GM12878 (cell line): Measurements from ENCODE around the gene CGN. TPM values are rescaled to one million over a fixed set of nuclear protein-coding genes. Genes with fewer than 3 reads are reported as not detected.

Experiments
- ATAC-seq: fragments of 200-7000 bp; cut with Tn5 transposase; 3 replicates; pipeline ENCODE4 v1.9.1; 2020; ENCODE audit warnings: mild to moderate bottlenecking, moderate library complexity
- BruUV-seq: library from RNA; stranded (reverse); fragments of 400-500 nt; replicated peaks from 2 replicates; lab custom pipeline; 2021; lab: Mats Ljungman, UMichigan
- CTCF ChIA-PET: fragments of 300-600 bp; sonication (Branson Sonifier 250); formaldehyde crosslinking; extraction: SDS; loops from one replicate; lab custom pipeline; 2021; ENCODE audit warnings: inconsistent platforms; lab: Yijun Ruan, JAX
- POLR2A ChIA-PET: fragments of 350-600 bp; formaldehyde crosslinking; extraction: SDS; loops from one replicate; lab custom pipeline; 2021; ENCODE audit warnings: inconsistent platforms; lab: Charles Lee
- RAD21 ChIA-PET: fragments of 300-600 bp; sonication (Branson Sonifier 250); formaldehyde crosslinking; loops from one replicate; lab custom pipeline; 2023; ENCODE audit warnings: antibody characterized with exemption; ENCODE audit not compliant: unreplicated experiment; lab: Charles Lee
- SMC1A ChIA-PET: fragments of 300-600 bp; sonication (Branson Sonifier 250); formaldehyde crosslinking; loops from one replicate; lab custom pipeline; 2023; ENCODE audit not compliant: unreplicated experiment, uncharacterized antibody; lab: Charles Lee
- DNase-seq: peaks from one replicate; pipeline ENCODE4 v3.0.0-alpha.2; 2011; ENCODE audit warnings: low read depth, low spot score
- FAIRE-seq: peaks from 3 replicates; lab custom pipeline; 2011; peaks lifted over from hg19 to GRCh38; lab: Jason Lieb, UNC
- H2AFZ ChIP-seq: 2 replicates; pipeline ENCODE4 v1.6.0; 2011; ENCODE audit warnings: low read depth, low read length, control low read depth; ENCODE audit not compliant: control insufficient read depth
- H3K27ac ChIP-seq: 2 replicates; pipeline ENCODE4 v1.5.1; 2011; ENCODE audit warnings: control low read depth; ENCODE audit not compliant: control insufficient read depth, insufficient read depth
- H3K27me3 ChIP-seq, 2 experiments: replicated peaks in 1 of 2; 2 replicates each; pipeline versions ENCODE4 v1.6.0 to v1.6.1; 2011; ENCODE audit warnings: low read length in 1 of 2; ENCODE audit not compliant: control insufficient read depth in 2 of 2, insufficient read depth in 2 of 2
- H3K36me3 ChIP-seq, 2 experiments: 2 replicates each; pipeline ENCODE4 v1.5.1; 2011; ENCODE audit warnings: low read length in 1 of 2; ENCODE audit not compliant: control insufficient read depth in 2 of 2, insufficient read depth in 2 of 2
- H3K4me1 ChIP-seq: 2 replicates; pipeline ENCODE4 v1.6.1; 2011; ENCODE audit warnings: mild to moderate bottlenecking, low read length, moderate library complexity, mixed read lengths; ENCODE audit not compliant: control insufficient read depth, insufficient read depth
- H3K4me2 ChIP-seq: 2 replicates; pipeline ENCODE4 v1.6.0; 2011; ENCODE audit warnings: control low read depth; ENCODE audit not compliant: control insufficient read depth, insufficient read depth
- H3K4me3 ChIP-seq: fragments of 200-600 bp; sonication (generic); 2 replicates; pipeline ENCODE4 v1.5.1; 2016
- H3K79me2 ChIP-seq: 2 replicates; pipeline ENCODE4 v1.6.0; 2011; ENCODE audit warnings: low read length; ENCODE audit not compliant: control insufficient read depth, insufficient read depth
- H3K9ac ChIP-seq: 2 replicates; pipeline ENCODE4 v1.8.0; 2011; ENCODE audit warnings: low read length, control low read depth, mixed read lengths; ENCODE audit not compliant: control insufficient read depth, insufficient read depth
- H3K9me3 ChIP-seq: replicated peaks from 3 replicates; pipeline ENCODE4 v1.5.1; 2011; ENCODE audit warnings: mild to moderate bottlenecking, low read length; ENCODE audit not compliant: control insufficient read depth, insufficient read depth
- H4K20me1 ChIP-seq: 2 replicates; pipeline ENCODE4 v1.6.0; 2011; ENCODE audit not compliant: control insufficient read depth, insufficient read depth
- BACH1 ChIP-seq: fragments of 450-650 bp; IDR thresholded peaks from 2 replicates; pipeline ENCODE4 v1.6.1; 2017; ENCODE audit warnings: mild to moderate bottlenecking, borderline replicate concordance
- BHLHE40 ChIP-seq, 2 experiments: fragments of 450-650 bp in 1 of 2; IDR thresholded peaks; 2 replicates each; pipeline ENCODE4 v1.6.1; 2011 to 2017; ENCODE audit warnings: low read depth in 2 of 2, borderline replicate concordance in 1 of 2, improper control_type of control experiment in 1 of 2, low read length in 1 of 2, mild to moderate bottlenecking in 1 of 2
- BMI1 ChIP-seq: fragments of 450-650 bp; IDR thresholded peaks from 2 replicates; pipeline ENCODE4 v1.6.1; 2016; ENCODE audit warnings: mild to moderate bottlenecking, moderate library complexity, borderline replicate concordance
- CBX3 ChIP-seq: fragments of 200-600 bp; sonication (generic); IDR thresholded peaks from 2 replicates; pipeline ENCODE4 v1.6.1; 2016; ENCODE audit warnings: low read depth, borderline replicate concordance
- CEBPB ChIP-seq, 2 experiments: fragments of 150-350 bp in 1 of 2; IDR thresholded peaks; 2 replicates each; pipeline ENCODE4 v1.6.1; 2012 to 2014; ENCODE audit warnings: low read depth in 2 of 2, low read length in 2 of 2, borderline replicate concordance in 1 of 2, inconsistent platforms in 1 of 2
- CUX1 ChIP-seq: IDR thresholded peaks from 2 replicates; pipeline ENCODE4 v1.6.1; 2012; ENCODE audit warnings: improper control_type of control experiment, low read depth, low read length; ENCODE audit not compliant: insufficient replicate concordance
- DPF2 ChIP-seq: fragments of 450-650 bp; IDR thresholded peaks from 2 replicates; pipeline ENCODE4 v1.6.1; 2017; ENCODE audit warnings: mild to moderate bottlenecking
- EGR1 ChIP-seq, 2 experiments: IDR thresholded peaks; 1 replicate in 1 of 2; 2 replicates in 1 of 2; pipeline ENCODE4 v1.6.1; 2011 to 2012; ENCODE audit warnings: low read depth in 2 of 2, low read length in 2 of 2, borderline replicate concordance in 1 of 2, mild to moderate bottlenecking in 1 of 2, moderate library complexity in 1 of 2
- KAT2A ChIP-seq: conservative IDR thresholded peaks from 2 replicates; pipeline ENCODE4 v1.6.1; 2011; ENCODE audit warnings: low read depth, low read length; ENCODE audit not compliant: control insufficient read depth
- MTA3 ChIP-seq: IDR thresholded peaks from 2 replicates; pipeline ENCODE4 v1.6.1; 2012; ENCODE audit warnings: low read length, inconsistent platforms, borderline replicate concordance
- NFXL1 ChIP-seq: fragments of 450-650 bp; IDR thresholded peaks from 2 replicates; pipeline ENCODE4 v1.6.1; 2017; ENCODE audit warnings: antibody characterized with exemption, mild to moderate bottlenecking, borderline replicate concordance
- RUNX3 ChIP-seq: IDR thresholded peaks from 2 replicates; pipeline ENCODE4 v1.6.1; 2012; ENCODE audit warnings: low read length, inconsistent platforms
- SIN3A ChIP-seq: IDR thresholded peaks from 2 replicates; pipeline ENCODE4 v1.6.1; 2012; ENCODE audit warnings: low read depth, low read length, improper control_type of control experiment
- SMAD5 ChIP-seq: IDR thresholded peaks from 2 replicates; pipeline ENCODE4 v1.6.1; 2016; ENCODE audit warnings: antibody characterized with exemption, low read depth
- WGBS: methylation state at CpG from one replicate; pipeline ENCODE4 v1.1.6; 2016; ENCODE audit warnings: low lambda C conversion rate; ENCODE audit not compliant: insufficient replicate concordance, insufficient coverage; ENCODE audit errors: missing lambda C conversion rate; 5-methylcytosine and 5-hydroxymethylcytosine counted together
- in situ Hi-C: fragments of 300-500 bp; cut with MboI; formaldehyde crosslinking; loops from 9 replicates; pipeline ENCODE4 v1.14.3; 2018; ENCODE audit warnings: mixed read lengths
- intact Hi-C: fragments of 100-400 bp; cut with micrococcal nuclease; formaldehyde crosslinking; loops from one replicate; pipeline ENCODE4 v1.14.2; 2022; ENCODE audit not compliant: unreplicated experiment
- polyA plus RNA-seq, 11 experiments: library from polyadenylated mRNA; depleted of rRNA in 4 of 11; unstranded in 6 of 11; stranded (reverse) in 5 of 11; fragments of >200 nt; fragmentation: Nextera tagmentation in 4 of 11; fragmentation: Illumina TruSeq in 1 of 11; extraction: Ambion mirVana in 4 of 11; extraction: Trizol in 1 of 11; gene quantifications; 1 replicate in 1 of 11; 2 replicates in 10 of 11; pipeline versions ENCODE4 v1.2.1 to v1.2.3, GENCODE V29; 2011 to 2016; ENCODE audit warnings: inconsistent platforms in 2 of 11, missing spikeins in 2 of 11, low read depth in 1 of 11
- total RNA-seq, 4 experiments: library from RNA; depleted of rRNA in 3 of 4; stranded (reverse); fragments of >200 nt in 3 of 4; fragmentation: Illumina TruSeq in 1 of 4; extraction: Trizol in 1 of 4; gene quantifications; 2 replicates each; pipeline versions ENCODE4 v1.2.1 to v1.2.3, GENCODE V29; 2013 to 2021

The CGN gene
- total and polyA plus RNA-seq, 10 of the 15 experiments (the other 5 are each of a cell fraction or from before 2014, with no cell fraction given): 0.11 to 6.5 (median 3.4) TPM

GRCh38 chr1:151478923-151479322 lies 32.3 kb upstream of the CGN start:
- H3K9me3 ChIP-seq: peaks cover 2% of the 10 kb centered on the region; the same call in 2 of the 3 replicates
- CTCF ChIA-PET: interaction anchor here (1.1 kb wide), 1 partner anchor 11 kb away, joined by 3 read pairs; no protein-coding TSS in a partner anchor
- no peak overlapping the region for H3K27ac ChIP-seq
- H3K27me3 ChIP-seq: no peaks in the 10 kb centered on the region
- DNase-seq: no peak
- no peak for ATAC-seq
- H3K36me3 ChIP-seq: no peaks in the 10 kb centered on the region
- RAD21 ChIA-PET: no interaction called here
- TF ChIP-seq NFXL1 (no peak), KAT2A (no peak), BMI1 (no peak), BACH1 (no peak), EGR1 (IDR thresholded peaks at IDR 0.05; ENCODE audit: borderline replicate concordance in 1 of 2, low read depth in 2 of 2, low read length in 2 of 2) (no peak), CBX3 (no peak), DPF2 (no peak), RUNX3 (no peak), CUX1 (no peak), BHLHE40 (IDR thresholded peaks at IDR 0.05; ENCODE audit: borderline replicate concordance in 1 of 2, low read depth in 2 of 2, low read length in 1 of 2) (no peak), CEBPB (IDR thresholded peaks at IDR 0.05; ENCODE audit: borderline replicate concordance in 1 of 2, low read depth in 2 of 2, low read length in 2 of 2) (no peak), SMAD5 (no peak), MTA3 (no peak), SIN3A (no peak)
- no peak overlapping the region for H3K4me2 ChIP-seq
- no peak overlapping the region for H3K4me3 ChIP-seq
- no peaks in the 10 kb centered on the region for H3K79me2 ChIP-seq
- BruUV-seq: no TSS peak
- 50% methylated on average over 2 of the region's 2 CpGs for WGBS
- H4K20me1 ChIP-seq: no peaks in the 10 kb centered on the region
- SMC1A ChIA-PET: interaction anchor here (1.4 kb wide), 1 partner anchor 25 kb away, joined by 4 read pairs; no protein-coding TSS in a partner anchor
- intact Hi-C loops (no loop called here), in situ Hi-C loops (no loop called here)
- POLR2A ChIA-PET: no interaction called here
- no peak overlapping the region for H2AFZ ChIP-seq
- FAIRE-seq: no peak
- H3K4me1 ChIP-seq: peaks cover 18% of the 10 kb centered on the region
- H3K9ac ChIP-seq: no peak overlapping the region
